HG02870 (cell line): ENCODE results near the gene DPP8.
"Not testable (repeated sequence)": the region's sequence is repeated elsewhere in the genome, so short reads cannot be mapped to it uniquely, and the experiment has no call there.

Experiments used
- ATAC-seq: cut with Tn5 transposase; IDR thresholded peaks from one replicate; pipeline ENCODE4 v1.9.1; 2021; ENCODE audit warnings: mild to moderate bottlenecking, moderate library complexity; ENCODE audit not compliant: unreplicated experiment

The DPP8 gene

GRCh38 chr15:65516997-65517865 lies at the start of gene DPP8:
Gene DPP8 (minus strand): TSS chr15:65517689. CDS start chr15:65512553, 5,136 bp downstream.
- peak; percentile 96 for ATAC-seq

- no peak for ATAC-seq
These were observed 44.4 kb upstream of the DPP8 start for GRCh38 chr15:65561934-65562333.

DNA sequence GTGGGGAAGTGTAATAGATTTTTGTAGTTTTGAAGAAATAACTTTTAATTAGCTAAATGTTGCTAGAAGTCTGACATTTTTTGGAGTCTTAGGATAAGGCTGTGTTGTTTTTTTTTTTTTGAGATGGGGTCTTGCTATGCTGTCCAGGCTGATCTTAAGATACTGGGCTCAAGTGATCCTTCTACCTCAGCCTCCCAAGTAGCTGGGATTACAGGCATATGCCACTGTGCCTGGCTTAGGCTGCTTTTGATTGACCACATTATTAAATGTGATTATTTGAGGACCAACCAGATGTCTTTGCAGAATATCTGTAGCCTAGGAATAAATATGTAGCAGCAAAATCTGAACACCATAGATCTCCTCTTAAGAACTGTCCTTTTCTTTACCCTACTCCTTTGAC lies 42.5 kb upstream of the DPP8 start:
- no peak for ATAC-seq

- no peak for ATAC-seq
These were observed 41.7 kb upstream of the DPP8 start for GRCh38 chr15:65558997-65559760.

GRCh38 chr15:65558336-65558735 lies 40.8 kb upstream of the DPP8 start:
- ATAC-seq: no peak

DNA sequence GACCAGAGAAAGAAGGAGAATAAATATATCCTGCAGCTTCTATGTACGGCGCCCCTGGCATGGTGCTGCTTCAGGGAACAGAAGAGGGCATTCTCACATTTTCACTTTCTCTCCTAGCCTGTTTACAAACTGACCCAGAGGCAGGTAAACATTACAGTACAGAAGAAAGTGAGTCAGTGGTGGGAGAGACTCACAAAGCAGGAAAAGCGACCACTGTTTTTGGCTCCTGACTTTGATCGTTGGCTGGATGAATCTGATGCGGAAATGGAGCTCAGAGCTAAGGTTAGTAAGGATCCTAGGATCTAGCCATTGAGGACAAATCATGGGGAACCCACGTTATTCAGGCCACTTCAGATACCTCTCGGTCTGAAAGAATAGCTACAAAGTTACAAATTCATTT lies 39.1 kb upstream of the DPP8 start:
- ATAC-seq: no peak

DNA sequence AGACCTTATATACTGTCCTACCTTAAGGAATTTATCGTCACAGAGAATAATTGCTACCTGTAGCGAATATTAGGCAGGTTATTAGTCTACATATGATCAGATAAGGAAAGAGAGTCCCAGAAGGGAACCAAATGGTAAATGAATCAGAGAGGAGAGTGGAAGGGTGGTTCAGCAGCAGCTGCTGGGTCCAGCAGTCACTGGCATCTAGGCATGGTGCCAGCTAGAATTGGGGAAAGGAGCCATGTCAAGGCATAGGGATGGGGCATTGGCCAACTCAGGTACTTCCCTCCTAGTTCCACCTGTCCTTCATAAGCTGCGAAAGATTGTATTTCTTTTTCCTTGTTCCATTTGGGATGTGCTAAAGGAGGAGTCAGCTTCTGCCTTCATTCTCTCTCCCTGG lies 36.2 kb upstream of the DPP8 start:
- no peak for ATAC-seq

DNA sequence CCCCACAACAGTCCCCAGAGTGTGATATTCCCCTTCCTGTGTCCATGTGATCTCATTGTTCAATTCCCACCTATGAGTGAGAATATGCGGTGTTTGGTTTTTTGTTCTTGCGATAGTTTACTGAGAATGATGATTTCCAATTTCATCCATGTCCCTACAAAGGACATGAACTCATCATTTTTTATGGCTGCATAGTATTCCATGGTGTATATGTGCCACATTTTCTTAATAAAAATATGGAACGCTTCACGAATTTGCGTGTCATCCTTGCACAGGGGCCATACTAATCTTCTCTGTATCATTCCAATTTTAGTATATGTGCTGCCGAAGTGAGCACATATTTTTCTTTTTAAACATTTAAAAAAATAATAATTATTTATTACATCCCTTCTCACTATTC lies 35.4 kb upstream of the DPP8 start:
- ATAC-seq: not testable (repeated sequence)

GRCh38 chr15:65551183-65551582 lies 33.7 kb upstream of the DPP8 start:
- ATAC-seq: no peak

DNA sequence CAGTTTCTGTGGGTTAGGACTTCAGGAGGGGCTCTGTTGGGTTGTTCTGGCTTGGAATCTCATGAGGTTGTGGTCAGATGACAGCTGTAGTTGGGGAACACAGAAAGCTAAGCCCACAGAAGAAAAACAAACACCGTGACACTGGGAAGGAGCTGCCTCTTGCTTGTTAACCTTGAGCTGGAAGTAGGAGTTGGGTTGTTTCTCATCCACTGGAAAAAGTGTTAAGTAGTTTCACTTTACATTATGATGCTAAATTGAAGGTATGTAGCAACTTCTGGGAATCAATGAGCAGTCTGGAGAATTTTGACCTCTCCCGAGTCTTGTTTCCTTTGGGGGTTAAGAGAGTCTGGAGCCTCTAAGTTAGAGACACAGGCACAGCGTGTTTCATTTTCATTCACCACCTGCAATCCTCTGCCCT lies 33.2 kb upstream of the DPP8 start:
- no peak for ATAC-seq

DNA sequence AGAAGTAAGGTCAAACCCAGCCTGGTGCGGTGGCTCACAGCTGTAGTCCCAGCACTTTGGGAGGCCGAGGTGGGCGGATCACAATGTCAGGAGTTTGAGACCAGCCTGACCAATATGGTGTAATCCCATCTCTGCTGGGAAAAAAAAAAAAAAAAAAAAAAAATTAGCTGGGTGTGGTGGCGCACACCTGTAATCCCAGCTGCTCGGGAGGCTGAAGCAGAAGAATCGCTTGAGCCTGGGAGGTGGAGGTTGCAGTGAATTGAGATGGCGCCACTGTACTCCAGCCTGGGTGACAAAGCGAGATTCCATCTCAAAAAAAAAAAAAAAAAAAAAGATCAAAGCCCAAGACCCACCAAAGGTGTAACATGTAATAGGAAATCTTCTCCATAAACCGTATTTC lies 31.8 kb upstream of the DPP8 start:
- ATAC-seq: not testable (repeated sequence)

GRCh38 chr15:65547841-65548240 lies 30.4 kb upstream of the DPP8 start:
- ATAC-seq: no peak

- no peak for ATAC-seq
These were observed 23.8 kb upstream of the DPP8 start for GRCh38 chr15:65541231-65541820.

- no peak for ATAC-seq
These were observed 22.8 kb upstream of the DPP8 start for GRCh38 chr15:65540314-65540713.

- ATAC-seq: no peak
These were observed 17.7 kb upstream of the DPP8 start for GRCh38 chr15:65535192-65535591.

DNA sequence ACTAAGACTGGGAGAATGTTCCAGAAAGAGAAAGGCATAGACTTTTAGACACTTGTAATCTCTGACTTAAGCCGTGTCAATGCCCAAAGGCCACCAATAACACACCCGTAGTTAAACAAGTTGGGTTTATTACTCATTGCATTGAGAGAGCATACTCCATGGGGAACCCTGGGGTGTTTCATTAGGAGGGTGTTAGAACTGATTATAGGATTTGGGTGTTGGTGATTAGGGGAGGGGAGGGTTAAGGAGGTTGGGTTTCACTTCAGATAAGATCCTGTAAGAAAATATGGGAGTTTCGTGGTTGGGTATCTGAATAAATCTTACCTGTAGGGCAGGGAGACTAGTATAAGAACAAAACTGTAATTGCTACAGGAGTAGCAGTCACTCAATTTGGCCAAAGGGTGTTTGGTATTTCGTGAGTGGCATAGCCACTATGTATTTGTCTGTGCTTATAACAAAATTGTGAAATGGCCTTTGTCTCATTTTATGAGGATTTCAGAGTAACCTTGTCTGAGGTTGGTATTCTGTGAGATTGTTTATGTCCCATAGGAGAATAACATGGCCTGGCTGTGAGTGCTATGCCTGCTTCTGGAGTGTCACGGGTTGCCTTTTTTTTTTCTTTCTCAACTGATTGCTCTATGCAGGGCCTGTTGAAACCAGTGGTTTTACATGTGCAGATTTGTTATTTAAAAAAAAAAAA lies 15.7 kb upstream of the DPP8 start:
- ATAC-seq: no peak

- ATAC-seq: no peak
These were observed 15.2 kb upstream of the DPP8 start for GRCh38 chr15:65532738-65533051.

DNA sequence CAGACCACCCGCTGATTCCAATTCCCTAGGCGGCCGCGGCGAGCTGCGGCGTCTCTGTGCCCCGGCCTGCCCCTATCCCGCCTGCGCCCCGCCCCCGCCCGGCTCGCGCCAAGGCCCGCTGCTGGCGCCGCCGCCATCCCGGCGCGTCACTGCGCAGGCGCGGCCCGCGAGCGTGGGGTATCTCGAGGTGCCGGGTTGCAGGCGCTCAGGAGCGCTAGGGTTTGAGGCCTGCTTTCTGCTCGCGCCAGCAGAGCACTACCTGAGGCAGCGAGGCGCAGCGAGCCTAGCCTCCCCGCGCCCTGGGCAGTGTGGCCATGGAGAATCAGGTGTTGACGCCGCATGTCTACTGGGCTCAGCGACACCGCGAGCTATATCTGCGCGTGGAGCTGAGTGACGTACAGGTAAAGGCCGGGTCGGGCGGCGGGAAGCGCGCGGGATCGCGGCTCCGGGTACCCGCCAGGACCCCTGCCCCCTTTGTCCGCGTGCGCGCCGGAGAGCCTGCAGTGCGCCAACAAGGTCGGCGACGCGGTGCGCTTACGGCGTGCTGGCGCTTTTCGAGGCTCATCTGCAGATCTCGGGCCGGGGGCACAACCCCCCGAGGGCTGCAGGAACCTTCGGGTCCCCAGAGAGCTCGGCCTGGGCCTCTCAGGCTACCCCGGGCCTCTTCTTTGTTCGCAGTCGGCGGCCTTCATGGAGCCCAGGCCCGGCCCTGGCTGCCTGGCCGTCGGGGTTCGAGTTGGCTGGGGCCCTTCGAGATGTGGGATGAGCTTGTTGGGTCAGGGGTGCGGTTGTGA lies 13.0 kb upstream of the DPP8 start, which contains the start of gene HACD3:
HACD3 (plus strand) TSS at position 146 of the 794 bp plus-strand sequence; CDS start at position 315, 169 bp downstream.
- peak; percentile 64 for ATAC-seq

GRCh38 chr15:65529762-65530317 lies 12.4 kb upstream of the DPP8 start:
- ATAC-seq: no peak

- ATAC-seq: no peak
These were observed 11.1 kb upstream of the DPP8 start for GRCh38 chr15:65528461-65529060.
